CD4-positive, alpha-beta T cell treated with Interleukin-15 for 4 hours (primary cell): Measurements from ENCODE around the gene NDRG3.
"Not testable (repeated sequence)": the region's sequence is repeated elsewhere in the genome, so short reads cannot be mapped to it uniquely, and the experiment has no call there.

Experiments
- DNase-seq: peaks from one replicate; pipeline ENCODE4 v3.0.0-alpha.2; 2020; ENCODE audit warnings: low spot score

NDRG3 gene

DNA sequence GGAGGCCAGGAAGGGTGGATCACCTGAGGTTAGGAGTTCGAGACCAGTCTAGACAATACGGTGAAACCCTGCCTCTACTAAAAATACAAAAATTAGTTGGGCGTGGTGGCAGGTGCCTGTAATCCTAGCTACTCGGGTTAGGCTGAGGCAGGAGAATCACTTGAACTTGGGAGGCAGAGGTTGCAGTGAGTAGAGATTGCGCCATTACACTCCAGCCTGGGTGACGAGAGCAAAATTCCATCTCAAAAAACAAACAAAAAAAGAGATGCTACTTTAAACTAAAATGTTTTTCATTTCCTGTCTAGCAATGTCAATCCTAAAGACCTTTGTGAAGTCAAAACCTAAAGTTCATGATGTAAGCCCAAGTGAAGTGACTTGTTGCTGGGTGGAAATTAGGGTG lies 14.8 kb upstream of the NDRG3 start:
- DNase-seq = no peak

DNA sequence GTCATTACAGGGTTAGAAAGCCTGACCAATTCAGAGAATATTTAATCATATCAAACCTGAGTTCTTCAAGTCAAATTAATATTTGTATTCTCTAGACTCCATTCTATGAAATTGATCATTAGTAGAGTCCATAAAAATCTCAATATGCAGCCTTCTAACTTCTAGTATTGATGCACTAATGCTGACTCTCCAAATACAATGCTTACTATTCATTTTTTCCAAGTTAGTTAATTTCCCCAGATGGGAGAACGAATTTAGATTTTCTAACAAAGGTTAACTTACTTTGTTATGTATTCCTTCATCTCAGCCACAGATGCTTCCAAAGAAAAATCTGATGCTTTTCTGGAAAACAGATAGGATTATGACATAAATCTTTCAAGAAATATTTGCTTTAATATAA lies 12.4 kb upstream of the NDRG3 start:
- DNase-seq = no peak

DNA sequence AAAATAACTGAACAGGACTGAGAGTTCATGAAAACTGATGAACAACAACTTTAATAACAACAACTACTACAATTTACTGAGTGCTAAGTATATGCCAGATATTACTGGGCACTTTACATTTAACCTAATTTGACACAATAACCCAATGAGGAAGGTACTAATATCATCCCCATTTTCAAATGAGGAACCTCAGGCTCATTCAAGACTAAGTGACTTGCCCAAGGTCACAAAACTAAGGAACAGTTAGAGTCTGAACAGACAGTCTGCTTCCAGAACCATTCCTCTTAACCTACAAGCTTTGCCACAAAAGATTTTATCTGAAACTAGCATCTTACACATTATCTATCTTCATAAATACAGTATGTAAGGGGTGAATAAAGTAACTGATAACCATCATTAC lies 10.6 kb upstream of the NDRG3 start:
- no peak for DNase-seq

DNA sequence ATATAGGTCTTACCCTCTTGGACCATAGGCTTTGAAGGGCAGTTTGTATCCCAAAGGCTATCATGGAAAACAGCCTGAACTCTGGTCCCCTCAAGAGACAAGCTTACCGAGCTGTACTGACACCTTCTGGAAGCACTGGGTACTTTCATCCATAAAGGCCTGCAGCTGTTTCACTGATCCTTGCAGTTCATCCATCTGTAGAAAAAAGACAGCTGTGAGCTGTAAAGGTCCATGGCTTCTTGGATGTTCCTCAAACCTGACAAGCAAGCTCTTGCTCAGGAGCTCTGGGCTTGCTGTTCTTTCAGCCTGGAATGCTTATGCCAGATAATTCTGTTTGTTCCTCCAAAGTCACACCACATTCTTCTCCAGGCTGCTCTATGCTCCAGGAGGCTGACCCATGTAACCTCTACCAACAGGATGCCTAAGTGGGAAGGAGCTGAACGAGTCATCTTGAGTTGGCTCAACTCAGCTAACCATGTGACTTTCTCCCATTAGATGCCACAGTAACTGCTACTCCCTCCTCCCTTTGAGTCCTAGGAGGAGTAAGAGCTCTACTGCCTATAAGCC lies 8.8 kb upstream of the NDRG3 start:
- peak; percentile 56 for DNase-seq

DNA sequence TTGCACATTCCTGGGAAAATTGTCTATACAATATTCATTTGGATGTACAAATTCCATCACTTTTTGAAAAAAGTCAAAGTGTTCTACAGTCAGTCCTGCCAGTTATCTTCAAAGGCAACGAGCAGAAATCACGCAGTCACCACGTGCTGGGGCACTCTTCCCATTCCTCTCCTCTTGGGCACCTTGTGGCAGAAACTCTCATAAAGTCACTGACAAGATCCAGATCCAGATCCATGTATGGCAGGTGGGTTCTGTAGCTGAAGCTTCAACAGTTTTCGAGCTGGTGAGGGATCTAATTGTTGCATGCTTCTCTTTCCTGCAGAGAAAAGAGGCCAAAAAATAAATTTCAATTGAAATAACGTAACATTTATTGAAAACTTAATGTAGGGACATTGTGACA lies 6.7 kb upstream of the NDRG3 start:
- no peak for DNase-seq

DNA sequence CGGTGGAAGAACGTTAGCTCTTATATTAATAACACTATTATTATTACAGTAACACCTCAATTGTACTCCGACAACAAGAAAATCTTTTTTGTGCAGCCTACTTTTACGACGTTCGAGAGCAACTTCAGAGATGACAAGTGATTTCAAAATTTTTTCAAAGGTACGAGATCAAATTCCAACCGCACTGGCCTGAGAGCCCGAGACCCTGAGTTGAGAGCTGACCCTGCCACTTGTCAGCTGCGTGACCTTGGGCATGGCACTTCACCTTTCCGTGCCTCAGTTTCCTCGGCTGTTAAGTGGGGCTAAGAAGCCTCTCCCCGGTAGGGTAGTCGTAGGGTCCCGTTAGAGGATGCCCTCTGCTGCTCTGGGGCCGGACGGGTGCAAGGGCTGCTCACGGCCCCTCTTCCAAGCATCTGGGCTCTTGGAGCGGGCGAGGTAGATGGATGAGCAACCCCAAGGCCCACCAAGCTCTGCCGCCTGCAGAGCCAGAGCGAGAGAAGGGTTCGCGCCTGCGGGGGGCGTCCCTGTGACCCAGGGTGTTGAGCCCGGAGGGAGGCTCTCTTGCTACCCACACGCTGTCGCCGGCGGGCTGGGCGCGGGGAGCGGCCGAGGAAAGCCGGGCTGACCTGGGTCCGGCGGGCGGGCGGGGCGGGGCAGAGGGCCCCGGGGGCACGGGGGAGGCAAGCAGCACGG lies 510 bp downstream of the NDRG3 start:
- no peak for DNase-seq

DNA sequence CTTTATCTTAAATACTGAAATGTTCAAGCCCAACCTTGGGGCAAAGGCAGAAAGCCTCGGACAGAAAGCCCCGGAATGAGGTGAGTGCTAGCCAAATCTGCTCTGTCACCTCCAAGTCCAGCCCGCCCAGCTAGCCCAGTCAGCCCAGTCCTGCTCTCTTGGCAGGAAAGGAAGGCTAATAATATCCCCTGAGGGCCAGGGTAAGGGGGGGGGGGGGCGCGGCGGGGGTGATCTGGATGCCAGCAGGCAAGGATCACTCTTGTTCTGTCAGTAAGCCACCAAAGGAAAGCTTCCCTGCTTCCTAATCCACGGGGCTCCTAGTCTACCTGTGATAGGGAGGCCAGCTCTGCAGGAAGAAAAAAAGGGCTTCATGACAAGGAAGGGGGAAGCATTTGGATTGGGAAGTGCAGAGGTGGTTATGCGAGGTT lies 1.1 kb downstream of the NDRG3 start:
- no peak for DNase-seq

DNA sequence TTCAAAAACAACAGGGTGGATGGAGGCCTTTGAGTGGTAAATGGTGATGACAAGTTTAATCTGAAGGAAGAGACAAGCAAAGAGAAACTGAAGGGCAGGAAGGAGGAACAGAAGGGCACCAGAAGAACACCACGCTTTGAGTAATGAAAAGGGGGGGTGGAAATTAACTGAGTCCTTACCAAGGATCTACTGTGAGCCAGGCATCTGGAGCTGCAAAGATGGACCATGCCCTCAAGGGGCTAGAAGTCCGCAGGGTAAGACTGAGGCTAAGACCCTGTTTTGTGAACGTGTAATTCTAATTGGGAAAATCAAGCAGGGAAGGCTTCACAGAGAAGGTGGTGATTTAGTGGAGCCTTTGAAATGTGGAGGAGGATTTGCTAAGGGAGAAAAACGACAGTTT lies 1.6 kb downstream of the NDRG3 start:
- DNase-seq = no peak

DNA sequence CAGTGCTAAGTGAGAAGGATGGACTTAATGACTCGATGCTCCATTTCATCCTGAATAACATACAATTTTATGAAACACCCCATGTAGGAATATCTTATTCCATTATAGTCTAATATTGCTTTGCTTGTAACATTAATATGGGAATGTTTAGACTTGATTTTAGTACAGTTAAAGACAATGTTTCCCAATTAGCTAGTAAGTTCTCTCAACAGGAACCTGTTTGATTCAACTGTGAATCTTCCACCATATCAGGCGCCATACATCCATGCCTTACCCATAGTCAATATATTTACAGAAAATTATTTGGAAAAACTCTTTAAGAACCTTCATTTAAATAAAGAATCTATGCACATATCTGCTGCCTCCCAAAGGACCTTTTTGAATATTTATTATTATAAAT lies 3.3 kb downstream of the NDRG3 start:
- no peak for DNase-seq

DNA sequence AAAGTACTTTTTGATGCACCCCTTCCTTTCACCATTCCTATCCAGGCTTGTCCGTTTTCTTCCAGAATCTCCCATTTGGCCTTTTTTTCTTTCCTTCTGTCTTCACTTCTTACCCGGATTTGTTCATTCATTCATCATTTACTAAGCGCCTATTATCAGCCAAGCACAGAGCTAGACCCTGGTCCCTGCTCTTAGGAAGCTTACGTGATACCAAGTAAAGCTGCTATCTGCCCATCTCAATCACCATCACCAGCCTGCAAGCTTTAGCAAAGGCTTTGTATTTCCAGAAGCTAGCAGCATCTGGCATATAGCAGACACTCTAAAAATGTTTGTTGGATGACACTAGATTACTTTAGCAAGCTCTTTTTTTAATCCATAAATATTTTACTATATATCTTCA lies 4.8 kb downstream of the NDRG3 start:
- no peak for DNase-seq

DNA sequence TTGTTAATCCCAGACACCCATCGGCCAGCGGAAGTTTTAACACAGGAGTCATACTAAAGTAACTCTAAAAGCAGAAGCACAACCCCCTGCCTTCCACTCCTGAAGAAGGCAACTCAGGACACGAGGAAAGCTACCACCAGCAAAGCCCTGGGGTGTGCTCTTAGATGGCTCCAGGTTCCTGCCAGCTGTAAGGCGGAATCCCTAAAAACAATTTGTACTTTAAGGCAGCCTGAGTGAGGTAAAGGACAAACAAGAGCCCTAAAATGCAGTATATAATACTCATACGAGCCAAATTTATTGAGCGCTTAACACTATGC lies 8.7 kb downstream of the NDRG3 start:
- DNase-seq = no peak

DNA sequence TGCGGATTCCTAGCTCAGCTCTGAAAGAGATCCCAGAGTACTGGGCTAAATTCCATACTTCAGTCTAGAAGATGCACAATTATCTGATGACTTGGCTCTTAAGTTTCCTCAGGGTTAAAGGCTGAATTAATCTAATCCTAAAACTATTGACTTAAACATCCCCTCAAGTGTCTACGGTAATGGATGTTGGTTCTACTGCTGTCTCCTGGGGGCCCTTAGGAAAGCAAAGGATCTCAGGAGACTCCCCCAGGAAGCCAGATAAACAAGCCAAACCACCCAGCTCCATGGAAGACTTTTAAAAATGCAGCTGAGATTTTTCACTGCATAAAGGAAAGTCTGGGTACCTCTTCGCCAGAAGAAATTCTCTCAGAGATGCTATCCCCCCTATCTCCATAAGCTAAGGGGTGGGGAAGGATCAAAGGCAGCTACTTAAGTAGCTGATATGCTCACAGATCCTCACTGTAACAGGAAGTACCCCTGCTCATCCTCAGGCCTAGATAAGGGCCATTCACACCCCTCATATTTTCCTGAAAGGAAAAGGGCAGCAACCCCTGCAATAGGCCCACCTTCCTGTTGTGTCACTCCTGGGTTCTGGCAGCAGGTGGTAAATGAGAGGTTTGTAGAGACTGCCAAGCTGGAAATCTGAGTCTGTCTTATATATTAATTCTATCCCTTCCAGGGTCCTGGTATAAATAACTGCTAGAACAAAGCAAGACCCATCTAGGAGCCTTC lies 9.3 kb downstream of the NDRG3 start:
- no peak for DNase-seq

DNA sequence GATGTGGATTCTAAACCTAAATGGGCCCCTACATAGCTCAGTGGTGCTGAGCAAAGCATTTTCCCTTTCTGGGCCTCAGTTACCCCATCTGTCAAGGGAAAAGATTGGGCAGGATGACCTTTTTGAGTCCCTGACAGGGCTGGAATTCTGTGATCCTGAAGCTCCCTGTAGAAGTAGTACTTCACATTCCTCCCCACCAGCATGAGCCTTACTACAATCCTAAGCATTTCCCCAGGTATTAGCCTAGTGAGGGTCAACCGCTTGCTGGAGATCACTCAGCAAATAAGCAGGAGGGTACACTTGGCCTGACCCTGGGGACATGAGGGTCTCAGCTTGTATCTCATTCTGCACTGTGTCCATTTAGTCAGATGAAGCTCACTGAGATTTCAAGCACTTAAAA lies 13.4 kb downstream of the NDRG3 start:
- no peak for DNase-seq

DNA sequence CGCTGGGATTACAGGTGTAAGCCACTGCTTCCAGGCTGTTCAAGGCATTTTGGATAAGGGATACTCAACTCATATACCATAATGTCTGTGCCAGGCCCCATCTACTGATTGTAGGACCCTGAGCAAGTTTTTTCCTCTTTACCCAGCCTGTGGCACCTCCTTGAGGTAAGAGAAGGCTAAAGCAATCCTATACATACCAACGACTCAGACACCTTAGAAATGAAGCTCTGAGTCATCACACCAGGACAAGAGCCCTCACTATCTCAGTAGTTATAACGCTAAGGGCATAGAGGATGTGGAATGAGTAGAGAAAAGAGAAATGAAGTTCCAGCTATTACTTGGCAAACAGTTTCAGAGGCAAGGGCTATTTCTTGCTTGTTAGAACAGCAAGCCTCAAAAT lies 16.9 kb downstream of the NDRG3 start:
- DNase-seq = peak; percentile 18

DNA sequence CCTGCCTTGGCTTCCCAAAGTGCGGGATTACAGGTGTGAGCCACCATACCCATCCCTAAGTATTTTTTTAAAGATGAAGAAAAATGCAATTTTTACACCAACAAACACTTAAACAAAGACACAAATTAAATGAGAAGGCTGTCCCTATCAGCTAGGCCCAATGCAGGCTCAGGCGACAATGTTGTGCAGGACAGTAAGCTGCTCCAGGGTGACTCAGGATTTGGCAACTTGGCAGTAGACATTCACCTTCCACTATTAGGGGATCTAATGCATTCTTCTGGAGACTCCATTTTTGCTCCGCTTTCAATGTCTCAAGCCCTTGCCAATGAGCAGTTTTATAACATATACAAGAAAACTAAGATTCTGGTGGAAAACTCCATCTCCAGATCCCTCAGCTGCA lies 19.7 kb downstream of the NDRG3 start:
- DNase-seq = no peak

DNA sequence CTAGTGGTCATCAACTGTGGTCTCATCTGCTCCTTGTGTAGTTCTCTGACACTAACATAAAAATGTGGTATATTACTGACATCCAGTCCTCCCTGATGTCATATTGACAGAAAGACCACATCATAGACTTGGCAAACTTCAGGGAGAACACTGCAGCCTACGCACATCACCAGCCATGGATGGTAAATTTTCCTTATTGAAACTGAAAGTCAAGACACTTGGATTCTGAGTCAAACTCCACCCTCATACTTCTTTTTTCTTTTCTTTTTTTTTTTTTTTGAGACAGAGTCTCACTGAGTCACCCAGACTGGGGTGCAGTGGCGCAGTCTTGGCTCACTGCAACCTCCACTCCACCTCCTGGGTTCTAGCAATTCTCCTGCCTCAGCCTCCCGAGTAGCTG lies 25.4 kb downstream of the NDRG3 start:
- no peak for DNase-seq

DNA sequence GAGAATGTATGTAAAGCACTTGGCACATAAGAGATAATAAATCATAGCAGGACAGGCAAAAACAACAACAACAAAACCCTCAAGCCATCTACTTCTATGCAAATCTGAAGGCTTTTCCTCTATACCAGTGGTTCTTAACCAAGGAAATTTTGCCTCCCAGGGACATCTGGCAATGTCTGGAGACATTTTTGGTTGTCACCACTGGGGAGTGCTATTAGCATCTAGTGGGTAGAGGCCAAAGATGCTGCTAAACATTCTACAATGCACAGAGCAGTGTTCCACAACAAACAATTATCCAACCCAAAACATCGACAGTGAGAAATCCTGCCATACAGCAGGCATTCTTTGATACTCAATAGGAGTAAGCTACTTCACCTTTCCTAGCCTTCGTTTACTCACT lies 28.2 kb downstream of the NDRG3 start:
- peak; percentile 21 for DNase-seq

DNA sequence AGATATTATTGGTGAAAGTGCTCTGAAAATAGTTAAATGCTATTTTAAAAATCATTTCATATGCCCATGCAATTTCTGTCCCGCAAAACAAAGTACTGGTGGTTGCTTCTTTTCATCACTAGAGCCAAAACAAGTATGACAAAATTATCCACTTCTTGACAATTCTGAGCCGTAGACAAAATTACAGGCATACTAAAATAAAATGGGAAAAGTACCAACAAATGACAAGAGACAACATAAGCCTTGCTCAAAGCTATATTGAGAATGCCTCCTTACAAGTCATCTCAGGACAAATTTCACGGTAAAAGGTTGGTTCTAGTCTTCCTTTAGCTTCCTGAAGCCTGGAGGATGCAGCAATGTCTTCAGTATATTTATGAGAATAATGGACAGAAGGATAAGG lies 28.9 kb downstream of the NDRG3 start:
- DNase-seq = no peak

DNA sequence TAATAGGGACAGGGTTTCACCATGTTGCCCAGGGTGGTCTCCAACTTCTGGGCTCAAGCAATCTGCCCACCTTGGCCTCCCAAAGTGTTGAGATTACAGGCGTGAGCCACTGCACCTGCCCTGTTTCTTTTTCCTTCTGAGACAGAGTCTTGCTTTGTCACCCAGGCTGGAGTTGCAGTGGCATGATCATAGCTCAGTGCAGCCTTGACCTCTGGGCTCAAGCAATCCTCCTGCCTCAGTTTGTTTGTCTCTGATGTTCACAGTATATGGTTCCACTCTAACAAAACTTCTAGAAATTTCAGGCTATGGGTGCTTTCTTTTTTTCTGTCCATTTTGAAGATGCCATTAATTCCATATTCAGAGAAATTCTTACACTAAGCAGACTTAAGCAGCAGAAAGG lies 33.1 kb downstream of the NDRG3 start:
- no peak for DNase-seq

DNA sequence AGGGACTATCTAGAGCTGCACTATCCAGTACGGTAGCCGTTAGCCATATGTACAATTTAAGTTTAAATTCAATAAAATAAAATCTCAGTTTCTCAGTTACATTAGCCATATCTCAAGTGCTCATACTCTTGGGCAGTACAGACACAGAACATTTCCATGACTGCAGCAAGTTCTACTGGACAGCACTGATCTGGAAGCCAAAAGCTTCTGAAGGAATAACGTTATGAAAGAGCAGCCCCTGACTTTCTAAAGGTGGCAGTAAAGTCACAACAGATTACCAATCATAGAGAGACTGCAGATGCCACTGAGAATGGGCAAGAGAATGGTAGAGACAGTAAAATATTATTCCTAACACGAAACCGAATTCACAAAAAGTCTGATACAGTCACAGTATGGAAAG lies 36.8 kb downstream of the NDRG3 start:
- no peak for DNase-seq

DNA sequence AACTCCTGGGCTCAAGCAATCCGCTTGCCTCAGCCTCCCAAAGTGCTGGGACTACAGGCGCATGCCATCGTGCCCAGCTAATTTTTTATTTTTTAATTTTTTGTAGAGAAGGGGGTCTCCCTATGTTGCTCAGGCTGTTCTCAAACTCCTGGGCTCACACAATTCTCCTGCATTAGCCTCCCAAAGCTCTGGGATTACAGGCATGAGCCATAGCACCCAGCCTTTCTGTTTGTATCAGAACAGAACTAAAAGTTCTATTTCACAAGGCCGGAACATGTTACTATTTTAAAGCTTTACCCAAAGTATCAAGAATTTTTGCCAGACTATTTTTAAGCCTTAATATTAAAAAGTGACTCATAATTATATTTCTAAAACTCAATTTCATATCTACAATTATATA lies 42.4 kb downstream of the NDRG3 start:
- DNase-seq = no peak

DNA sequence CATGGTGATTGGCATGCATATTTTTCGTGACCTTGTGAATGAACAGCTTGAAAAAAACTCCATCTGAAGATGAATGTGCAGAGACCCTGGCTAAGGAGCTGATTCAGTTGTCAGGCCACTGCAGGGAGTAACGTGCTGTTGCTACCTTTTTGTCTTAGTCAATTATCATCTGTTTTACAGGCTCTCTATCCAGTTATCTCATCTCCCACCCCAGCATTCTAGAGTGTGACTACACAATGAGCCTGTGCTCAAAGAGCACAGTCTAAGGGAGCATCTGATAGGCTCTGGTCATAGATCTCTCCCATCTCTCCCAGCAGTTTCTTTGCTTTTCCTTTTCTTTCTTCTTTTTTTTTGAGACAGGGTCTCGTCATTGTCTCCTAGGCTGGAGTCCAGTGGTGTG lies 45.5 kb downstream of the NDRG3 start:
- DNase-seq = no peak

DNA sequence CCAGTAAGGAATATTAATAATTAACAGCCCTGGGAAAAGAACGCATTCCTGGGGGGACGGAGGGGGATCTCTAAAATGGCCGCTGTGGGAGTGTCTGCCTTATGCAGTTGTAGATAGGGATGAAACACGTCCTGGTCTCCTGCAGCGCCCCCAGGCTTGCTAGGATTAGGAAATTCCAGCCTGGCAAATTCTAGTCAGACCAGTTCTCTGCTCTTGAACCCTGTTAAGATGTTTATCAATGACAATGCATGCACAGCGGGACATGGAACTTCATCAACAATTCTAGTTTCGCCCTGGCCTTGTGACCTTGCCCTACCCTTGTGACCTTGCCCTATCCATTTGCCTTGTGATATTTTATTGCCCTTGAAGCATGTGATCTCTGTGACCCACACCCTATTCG lies 50.4 kb downstream of the NDRG3 start:
- DNase-seq = not testable (repeated sequence)

DNA sequence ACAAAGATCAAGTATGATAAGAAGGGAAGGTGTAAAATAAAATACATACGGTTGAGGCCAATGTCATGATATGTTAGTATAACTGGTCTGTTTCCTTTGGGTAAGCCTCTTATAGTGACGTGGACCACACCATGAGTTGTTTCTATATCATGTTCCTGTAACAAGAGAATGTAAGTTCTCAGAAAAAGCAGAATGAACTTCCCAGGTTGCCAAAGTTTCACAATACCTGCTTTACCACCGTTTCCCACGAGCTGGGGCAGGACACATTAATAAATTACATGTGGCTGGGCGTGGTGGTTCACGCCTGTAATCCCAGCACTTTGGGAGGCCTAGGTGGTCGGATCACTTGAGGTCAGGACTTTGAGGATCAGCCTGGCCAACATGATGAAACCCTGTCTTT lies 57.3 kb downstream of the NDRG3 start:
- DNase-seq = no peak
